HG02852 (cell line): ENCODE data around the gene KANTR.

Experiments
- ATAC-seq: cut with Tn5 transposase; IDR thresholded peaks from one replicate; pipeline ENCODE4 v1.9.1; 2021; ENCODE audit warnings: mild to moderate bottlenecking, moderate library complexity; ENCODE audit not compliant: unreplicated experiment

Gene KANTR, protein sequence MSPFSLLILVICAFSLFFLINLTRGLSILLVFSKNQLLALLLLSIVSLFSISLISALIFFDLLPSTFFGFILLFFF

GRCh38 chrX:53093748-53094581 lies at the start of gene KANTR:
Gene KANTR (plus strand): TSS chrX:53094142. CDS start chrX:53124273, 30,131 bp downstream.
- peak; percentile 82 for ATAC-seq

DNA sequence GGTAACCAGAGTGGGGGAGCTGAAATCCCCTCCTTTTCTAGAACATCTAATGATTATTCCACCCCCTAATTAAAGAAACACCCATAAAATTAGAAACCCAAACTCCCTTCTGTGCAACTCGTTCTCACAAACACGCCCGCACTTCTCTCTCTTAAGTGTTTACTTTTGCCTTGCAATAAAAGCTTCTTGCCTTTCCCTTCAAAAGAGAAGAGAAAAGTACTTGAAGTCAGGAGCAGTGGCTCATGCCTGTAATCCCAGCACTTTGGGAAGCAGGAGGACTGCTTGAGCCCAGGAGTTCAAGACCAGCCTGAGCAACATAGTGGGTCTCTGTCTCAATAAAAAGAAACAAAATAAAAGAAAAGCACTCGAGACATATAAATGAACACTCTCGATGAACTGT lies 48.9 kb upstream of the KANTR start:
- ATAC-seq: no peak

DNA sequence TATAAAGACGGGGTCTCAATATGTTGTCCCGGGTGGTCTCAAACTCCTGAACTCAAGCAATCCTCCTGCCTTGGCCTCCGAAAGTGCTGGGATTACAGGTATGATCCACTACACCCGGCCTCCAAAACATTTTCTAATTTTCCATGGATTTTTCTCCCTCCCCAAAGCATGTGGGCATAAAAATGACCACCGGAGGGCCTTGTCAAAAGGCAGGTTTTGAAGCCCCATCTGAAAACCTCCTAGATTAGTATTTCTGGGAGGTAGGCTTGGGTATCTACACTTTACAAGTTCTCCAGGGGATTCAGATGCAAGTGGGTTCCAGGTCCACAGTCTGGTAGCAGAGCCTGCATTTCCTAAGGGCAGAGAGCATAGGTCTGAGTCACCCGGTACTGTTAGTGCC lies 46.7 kb upstream of the KANTR start:
- ATAC-seq: no peak

DNA sequence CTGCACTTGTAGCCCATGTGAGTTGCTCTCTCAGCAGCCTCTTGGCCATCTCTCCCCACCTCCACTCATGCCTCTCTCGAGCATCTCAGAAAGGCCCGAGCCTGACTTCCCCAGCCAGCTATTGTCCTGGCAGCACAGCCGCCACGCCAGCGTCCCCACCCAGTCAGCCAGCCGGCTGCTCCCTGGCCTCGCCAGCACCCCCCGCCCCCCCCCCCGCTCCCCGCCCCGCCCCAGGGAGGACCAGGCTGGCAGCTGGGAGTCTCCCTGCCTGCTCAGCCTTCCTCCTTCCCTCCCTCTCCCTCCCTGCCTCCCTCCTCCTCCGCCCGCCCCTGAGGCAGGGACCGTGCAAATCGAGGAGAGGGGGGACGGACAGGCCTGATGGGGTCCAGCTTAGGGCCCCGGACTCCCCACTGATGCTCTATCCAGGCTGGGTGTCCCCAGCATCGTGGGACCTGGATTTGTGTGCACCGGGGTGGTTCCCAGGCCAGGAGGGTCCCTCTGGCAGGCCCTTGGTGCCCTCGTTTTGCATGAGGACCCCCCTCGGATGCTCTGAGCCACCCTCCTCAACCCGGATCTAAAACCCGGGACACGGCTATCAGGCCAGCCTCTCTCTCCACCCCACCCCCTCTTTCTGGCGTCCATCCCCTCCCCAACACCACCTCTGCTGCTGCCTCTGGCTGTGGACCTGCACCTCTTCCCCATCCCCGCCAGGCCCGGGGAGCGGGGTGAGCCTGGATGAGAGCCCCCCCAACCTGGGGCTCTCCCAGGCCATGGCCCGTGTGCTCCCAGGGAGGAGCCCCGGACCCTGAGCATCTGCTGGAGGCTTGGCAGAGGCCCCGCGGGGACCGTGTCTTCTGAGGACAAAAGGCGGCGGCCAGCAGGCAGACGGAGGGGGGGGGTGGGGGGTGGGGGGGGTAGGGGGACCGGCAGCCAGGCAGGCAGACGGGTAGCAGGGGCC lies 45.5 kb upstream of the KANTR start, which contains the start of gene GPR173:
Gene GPR173 (plus strand): TSS at position 621 of the 958 bp plus-strand sequence. CDS start 27,833 bp downstream, outside the sequence.
- ATAC-seq: no peak

DNA sequence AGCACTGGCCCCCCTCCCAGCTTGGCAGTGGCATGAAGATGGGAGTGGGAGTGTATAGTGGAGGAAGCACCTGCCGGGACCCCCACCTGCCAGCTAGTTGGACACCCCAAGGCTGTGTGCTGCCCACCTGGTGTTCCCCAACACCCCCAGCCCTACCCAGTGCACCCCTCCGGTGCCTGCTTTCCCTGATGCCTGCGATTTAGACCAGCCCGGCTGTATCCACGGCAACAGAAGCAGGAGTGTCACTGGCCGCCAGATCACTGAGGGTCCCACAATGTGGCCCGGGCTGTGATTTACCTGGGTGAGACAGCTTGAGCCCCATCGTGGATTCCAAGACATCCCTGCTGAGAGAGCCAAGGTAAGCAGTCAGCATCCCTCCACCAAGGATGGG lies 44.8 kb upstream of the KANTR start:
- no peak for ATAC-seq

- ATAC-seq: no peak
These were observed 43.1 kb upstream of the KANTR start for GRCh38 chrX:53050841-53051240.

DNA sequence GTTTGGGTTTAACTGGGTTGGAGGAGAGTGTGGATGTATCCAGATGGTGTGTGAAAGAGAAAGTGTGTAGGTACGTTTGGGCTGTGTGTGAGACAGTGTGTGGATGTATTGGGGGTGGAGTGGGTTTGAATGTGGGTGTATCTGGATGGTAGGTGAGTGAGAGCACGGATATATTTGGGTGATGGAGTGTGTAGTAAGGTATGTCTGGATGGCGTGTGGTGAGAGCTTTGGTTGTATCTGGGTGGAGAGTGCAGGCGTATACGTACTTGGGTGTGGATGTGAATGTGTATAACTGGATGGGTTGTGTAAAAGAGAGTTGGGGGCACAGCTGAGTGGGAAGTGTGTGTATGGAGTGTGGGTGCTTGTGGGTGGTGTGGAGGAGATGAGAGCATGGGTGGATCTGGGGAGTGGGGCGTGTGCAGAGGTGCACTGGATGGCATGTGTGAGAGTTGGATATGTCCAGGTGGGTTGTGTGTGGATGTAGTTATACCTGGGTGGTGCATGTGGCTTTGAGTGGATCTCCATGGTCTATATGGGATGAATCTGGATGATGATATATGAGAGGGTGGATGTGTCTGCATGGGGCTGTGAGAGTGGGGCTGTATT lies 38.6 kb upstream of the KANTR start:
- no peak for ATAC-seq

- no peak for ATAC-seq
These were observed 37.6 kb upstream of the KANTR start for GRCh38 chrX:53056292-53056691.

DNA sequence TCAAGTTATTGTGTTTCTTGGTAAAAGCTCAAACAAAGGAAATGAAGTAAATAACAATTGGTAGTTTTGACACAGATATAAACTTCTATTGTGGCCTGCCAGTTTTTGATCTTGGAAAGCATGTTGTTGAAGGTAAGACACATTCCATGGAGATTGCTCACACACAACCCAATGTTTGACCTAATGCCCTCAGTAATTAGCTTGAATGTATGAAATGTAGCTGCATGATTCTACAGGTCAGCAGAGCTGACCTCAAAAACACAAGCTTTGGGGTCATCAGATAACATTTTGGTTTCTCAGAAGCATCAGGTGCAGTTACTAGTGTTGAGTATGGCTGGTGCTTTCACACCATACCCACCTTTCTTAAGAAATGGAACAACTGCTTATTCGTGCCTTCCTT lies 28.8 kb upstream of the KANTR start:
- no peak for ATAC-seq

- ATAC-seq: no peak
These were observed 22.9 kb upstream of the KANTR start for GRCh38 chrX:53071064-53071463.

- ATAC-seq: peak; percentile 75
These were observed 22.1 kb upstream of the KANTR start for GRCh38 chrX:53071604-53072417.

DNA sequence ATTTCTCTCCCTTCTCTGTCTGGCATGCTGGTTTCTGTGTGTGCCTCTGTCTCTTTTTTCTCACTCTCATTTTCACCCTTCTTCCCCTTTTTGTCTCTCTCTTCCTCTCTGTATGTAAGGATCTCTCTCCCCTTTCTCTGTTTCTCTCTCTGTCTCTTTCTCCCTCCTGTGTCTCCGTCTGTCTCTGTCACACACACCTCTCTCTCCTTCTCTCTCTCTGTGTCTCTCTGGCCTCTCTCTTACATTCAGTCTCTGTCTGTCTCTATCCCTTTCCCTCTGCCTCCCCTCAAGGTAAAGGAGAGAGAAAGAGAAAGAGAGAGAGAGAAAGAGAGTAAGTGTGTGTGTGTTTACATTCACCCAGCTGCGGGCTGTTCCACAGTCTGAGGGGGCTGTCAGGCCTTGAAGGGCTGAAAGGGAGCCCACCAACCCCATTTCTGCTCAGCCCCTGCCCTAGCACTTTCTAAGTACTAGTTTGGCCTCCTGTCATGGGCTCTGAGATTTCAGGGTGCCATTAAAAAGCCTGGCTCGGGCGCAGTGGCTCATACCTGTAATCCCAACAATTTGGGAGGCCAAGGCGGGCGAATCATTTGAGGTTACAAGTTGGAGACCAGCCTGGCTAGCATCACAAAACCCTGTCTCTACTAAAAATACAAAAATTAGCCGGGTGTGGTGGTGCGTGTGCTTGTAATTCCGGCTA lies 21.4 kb upstream of the KANTR start:
- ATAC-seq: no peak

DNA sequence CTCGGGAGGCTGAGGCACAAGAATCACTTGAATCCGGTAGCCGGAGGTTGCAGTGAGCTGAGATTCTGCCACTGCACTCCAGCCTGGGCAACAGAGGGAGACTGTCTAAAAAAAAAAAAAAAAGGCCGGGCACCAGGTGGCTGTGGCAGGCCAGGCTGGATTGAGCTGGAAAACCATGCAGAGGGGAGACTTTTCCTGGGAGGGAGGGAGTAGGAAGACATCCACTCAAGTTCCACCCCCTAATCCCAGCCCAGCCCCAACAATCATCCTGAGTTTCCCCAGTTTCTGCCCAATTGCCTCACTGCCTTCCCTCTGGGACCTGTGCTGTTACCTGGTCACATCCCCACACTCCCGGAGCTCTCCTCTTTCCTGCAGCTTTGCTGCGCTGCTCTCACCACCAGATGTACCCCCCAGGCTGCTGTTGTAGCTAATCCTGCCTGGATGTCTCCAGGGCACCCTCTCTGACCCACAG lies 20.8 kb upstream of the KANTR start:
- ATAC-seq: no peak

- ATAC-seq: no peak
These were observed 18.9 kb upstream of the KANTR start for GRCh38 chrX:53075011-53075410.

DNA sequence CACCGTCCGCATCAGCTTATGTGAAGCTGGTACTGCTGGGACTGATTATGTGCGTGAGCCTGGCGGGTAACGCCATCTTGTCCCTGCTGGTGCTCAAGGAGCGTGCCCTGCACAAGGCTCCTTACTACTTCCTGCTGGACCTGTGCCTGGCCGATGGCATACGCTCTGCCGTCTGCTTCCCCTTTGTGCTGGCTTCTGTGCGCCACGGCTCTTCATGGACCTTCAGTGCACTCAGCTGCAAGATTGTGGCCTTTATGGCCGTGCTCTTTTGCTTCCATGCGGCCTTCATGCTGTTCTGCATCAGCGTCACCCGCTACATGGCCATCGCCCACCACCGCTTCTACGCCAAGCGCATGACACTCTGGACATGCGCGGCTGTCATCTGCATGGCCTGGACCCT lies 17.3 kb upstream of the KANTR start:
- ATAC-seq: no peak

GRCh38 chrX:53077207-53078197 lies 16.4 kb upstream of the KANTR start:
- no peak for ATAC-seq

DNA sequence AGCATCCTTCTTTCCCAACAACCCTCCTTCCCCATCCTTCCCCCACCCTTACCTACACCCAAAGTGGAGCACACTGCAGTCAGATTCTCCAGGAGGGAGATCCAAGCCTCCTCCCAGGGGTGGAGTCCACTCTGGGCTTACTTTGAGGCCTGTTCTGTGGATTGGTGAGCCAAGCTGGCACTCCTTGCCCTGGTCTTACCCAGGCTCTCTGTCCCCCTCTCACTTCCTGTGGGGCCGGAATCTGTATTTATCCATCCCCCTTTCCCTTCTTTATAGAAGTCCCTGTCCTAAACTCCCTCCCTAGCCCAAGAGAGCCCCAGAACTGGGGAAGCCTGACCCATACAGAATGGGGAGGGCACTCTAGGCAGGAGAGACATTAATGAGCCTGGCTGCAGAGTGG lies 15.0 kb upstream of the KANTR start:
- no peak for ATAC-seq
